ENCODE data around the gene NUDT21. TPM values are rescaled to one million over a fixed set of nuclear protein-coding genes. Genes with fewer than 3 reads are reported as not detected.

NUDT21 gene
- total RNA-seq, 1 experiment from 2014 or later: 109 TPM

DNA sequence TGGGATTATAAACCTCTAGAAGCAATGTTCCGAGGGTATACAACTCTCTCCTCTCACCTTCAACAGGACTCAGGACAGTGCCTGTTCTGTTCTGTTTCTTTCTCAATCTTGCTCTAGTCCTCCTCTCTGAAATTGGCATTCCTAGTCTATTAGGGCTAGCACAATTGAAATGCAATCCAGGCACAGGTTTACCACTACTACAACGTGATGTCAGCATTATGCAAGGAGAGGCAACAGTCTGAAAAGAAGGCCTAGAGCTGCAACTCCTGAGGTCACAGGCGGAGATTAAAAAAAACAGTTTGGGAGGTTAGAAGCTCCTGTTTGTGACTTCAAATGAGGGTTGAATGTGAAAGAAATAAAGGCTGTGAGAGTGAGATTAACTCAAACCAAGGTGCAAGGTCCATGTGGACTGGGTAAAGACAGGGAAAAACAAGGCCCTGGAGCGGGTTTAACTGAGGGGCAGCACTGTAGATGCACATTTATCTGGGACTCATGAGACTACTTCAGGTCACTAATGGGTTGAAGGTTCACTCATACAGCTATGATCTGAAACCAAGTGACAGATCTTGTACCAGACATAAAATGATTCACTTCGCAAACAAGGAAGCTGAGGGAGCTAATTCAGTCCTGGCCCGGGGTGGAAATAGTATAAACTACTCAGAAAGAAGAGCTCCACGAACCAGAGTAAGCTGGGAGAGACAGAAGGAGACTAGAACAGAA, 42.6 kb downstream of the NUDT21 start:
- Histone ChIP-seq H3K4me3 (ENCODE audit: low read length) (peak overlapping the region; percentile 58), H3K9me2 (replicated peaks; ENCODE audit: low read length) (no peaks in the 10 kb centered on the region), H3K4me1 (ENCODE audit: insufficient read depth, low read length) (peaks cover 18% of the 10 kb centered on the region), H3K9me3 (ENCODE audit: low read length) (no peaks in the 10 kb centered on the region), H3K27me3 (ENCODE audit: low read length) (no peaks in the 10 kb centered on the region), H3K36me3 (ENCODE audit: low read depth, low read length) (peaks cover 24% of the 10 kb centered on the region), H2AFZ (ENCODE audit: low read length) (no peak overlapping the region), H3F3A (ENCODE audit: low read length, unreplicated experiment) (no peaks in the 10 kb centered on the region), H3K79me2 (ENCODE audit: low read length) (0 out of 2 replicates have a peak, but pooled peaks cover 2% of the 10 kb centered on the region), H3K4me2 (ENCODE audit: low read length) (peak overlapping the region; percentile 83), H3K27ac (ENCODE audit: low read length) (peak overlapping the region; percentile 97), H4K20me1 (ENCODE audit: low read length) (no peaks in the 10 kb centered on the region), H3K9ac (ENCODE audit: low read length) (peak overlapping the region; percentile 70)
- no TSS peak for BruUV-seq (replicated peaks)
- intact Hi-C loops (cut with micrococcal nuclease): no loop called here
- DNase-seq (peak; percentile 59), ATAC-seq (peak; percentile 97)
- TF ChIP-seq CTCF (conservative IDR thresholded peaks at IDR 0.05; ENCODE audit: low read depth, low read length) (no peak), EZH2phosphoT487 (IDR thresholded peaks at IDR 0.05; ENCODE audit: borderline replicate concordance, low read length) (no peak), EZH2 (IDR thresholded peaks at IDR 0.05; ENCODE audit: low read length, unreplicated experiment) (no peak)
- ChIA-PET POLR2A (ENCODE audit: unreplicated experiment) (no interaction called here), CTCF (interaction anchor here (1.4 kb wide), 1 partner anchor 52 kb away, joined by 5 read pairs; no protein-coding TSS in a partner anchor)

DNA sequence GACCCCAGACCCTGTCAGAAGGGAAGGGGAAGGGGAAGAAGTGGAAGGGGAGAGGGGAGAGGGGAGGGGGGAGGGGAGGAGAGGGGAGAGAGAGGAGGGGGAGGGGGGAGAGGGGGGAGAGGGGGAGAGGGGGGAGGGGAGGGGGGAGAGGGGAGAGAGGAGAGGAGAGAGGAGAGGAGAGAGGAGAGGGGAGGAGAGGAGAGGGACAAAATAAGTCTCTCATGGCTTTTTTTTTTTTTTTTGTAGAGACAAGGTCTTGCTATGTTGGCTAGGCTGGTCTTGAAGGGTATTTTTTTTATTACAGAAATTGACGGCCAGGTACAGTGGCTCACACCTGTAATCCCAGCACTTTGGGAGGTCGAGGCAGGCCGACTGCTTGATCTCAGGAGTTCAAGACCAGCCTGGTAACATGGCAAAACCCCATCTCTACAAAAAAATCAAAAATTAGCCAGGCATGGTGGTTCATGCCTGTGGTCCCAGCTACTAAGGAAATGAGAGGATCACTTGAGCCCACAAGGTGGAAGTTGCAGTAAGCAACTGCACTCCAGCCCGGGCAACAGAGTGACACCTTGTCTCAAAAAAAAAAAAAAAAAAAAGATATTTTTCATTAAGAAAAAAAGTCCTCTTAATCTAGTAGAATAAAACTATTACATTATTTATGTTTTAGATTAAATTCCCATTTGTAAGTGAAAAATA, 45.0 kb downstream of the NUDT21 start:
- no peak overlapping the region for H3K4me2 ChIP-seq (ENCODE audit: low read length)
- TF ChIP-seq EZH2 (IDR thresholded peaks at IDR 0.05; ENCODE audit: low read length, unreplicated experiment) (no peak), CTCF (conservative IDR thresholded peaks at IDR 0.05; ENCODE audit: low read depth, low read length) (no peak), EZH2phosphoT487 (IDR thresholded peaks at IDR 0.05; ENCODE audit: borderline replicate concordance, low read length) (no peak)
- H3K4me1 ChIP-seq (ENCODE audit: insufficient read depth, low read length): peaks cover 18% of the 10 kb centered on the region
- no peak overlapping the region for H3K9ac ChIP-seq (ENCODE audit: low read length)
- H3K27me3 ChIP-seq (ENCODE audit: low read length): no peaks in the 10 kb centered on the region
- H3K9me3 ChIP-seq (ENCODE audit: low read length): no peaks in the 10 kb centered on the region
- DNase-seq: no peak
- H3K79me2 ChIP-seq (ENCODE audit: low read length): no peaks in the 10 kb centered on the region
- no peak overlapping the region for H2AFZ ChIP-seq (ENCODE audit: low read length)
- H3K27ac ChIP-seq (ENCODE audit: low read length): no peak overlapping the region
- ChIA-PET POLR2A (ENCODE audit: unreplicated experiment) (no interaction called here), CTCF (no interaction called here)
- no peak overlapping the region for H3K4me3 ChIP-seq (ENCODE audit: low read length)
- ATAC-seq: no peak
- intact Hi-C loops (cut with micrococcal nuclease): no loop called here
- no TSS peak for BruUV-seq (replicated peaks)
- no peaks in the 10 kb centered on the region for H3K9me2 ChIP-seq (replicated peaks; ENCODE audit: low read length)
- no peaks in the 10 kb centered on the region for H4K20me1 ChIP-seq (ENCODE audit: low read length)
- peaks cover 30% of the 10 kb centered on the region; the same call in 1 of the 2 replicates for H3K36me3 ChIP-seq (ENCODE audit: low read depth, low read length)
- H3F3A ChIP-seq (ENCODE audit: low read length, unreplicated experiment): no peaks in the 10 kb centered on the region

DNA sequence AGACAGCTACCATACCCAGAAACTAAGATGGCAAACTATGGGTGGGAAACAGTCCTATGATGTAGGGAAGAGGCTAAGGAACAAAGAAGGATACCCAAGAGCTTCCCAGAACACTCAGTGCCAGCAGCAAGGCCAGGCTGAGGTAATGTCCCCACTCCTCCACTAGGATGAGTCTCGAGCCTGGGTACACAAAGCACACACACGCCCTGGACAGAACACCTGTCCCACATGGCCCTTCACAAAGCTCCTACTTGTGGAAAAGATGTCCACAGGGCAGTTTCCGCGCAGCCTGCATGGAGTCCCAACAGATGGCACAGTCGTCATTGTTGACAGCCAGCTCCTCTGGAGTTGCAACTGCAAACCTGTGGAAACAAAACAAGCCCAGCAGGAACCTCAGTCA, 49.6 kb downstream of the NUDT21 start:
- CTCF ChIA-PET: no interaction called here

More for the DNA sequence above, 49.6 kb downstream of the NUDT21 start:
- Histone ChIP-seq H3K4me1 (ENCODE audit: insufficient read depth, low read length) (no peaks in the 10 kb centered on the region), H3K4me2 (ENCODE audit: low read length) (no peak overlapping the region), H3K4me3 (ENCODE audit: low read length) (no peak overlapping the region), H3K27ac (ENCODE audit: low read length) (no peak overlapping the region), H3K27me3 (ENCODE audit: low read length) (no peaks in the 10 kb centered on the region), H3K9me2 (replicated peaks; ENCODE audit: low read length) (no peaks in the 10 kb centered on the region), H4K20me1 (ENCODE audit: low read length) (no peaks in the 10 kb centered on the region), H2AFZ (ENCODE audit: low read length) (no peak overlapping the region), H3K79me2 (ENCODE audit: low read length) (no peaks in the 10 kb centered on the region), H3F3A (ENCODE audit: low read length, unreplicated experiment) (no peaks in the 10 kb centered on the region), H3K9me3 (ENCODE audit: low read length) (no peaks in the 10 kb centered on the region), H3K36me3 (ENCODE audit: low read depth, low read length) (peaks cover 29% of the 10 kb centered on the region; the same call in 1 of the 2 replicates), H3K9ac (ENCODE audit: low read length) (no peak overlapping the region)
- no TSS peak for BruUV-seq (replicated peaks)
- DNase-seq (peak; percentile 33), ATAC-seq (peak; percentile 46; the same call in 1 of the 2 replicates)
- TF ChIP-seq CTCF (conservative IDR thresholded peaks at IDR 0.05; ENCODE audit: low read depth, low read length) (peak; percentile 53), EZH2phosphoT487 (IDR thresholded peaks at IDR 0.05; ENCODE audit: borderline replicate concordance, low read length) (no peak)
- POLR2A ChIA-PET (ENCODE audit: unreplicated experiment): no interaction called here
- intact Hi-C loops (cut with micrococcal nuclease): no loop called here

Measured in PC-3 (cell line).